Measurements from ENCODE around the gene PHIP. TPM values are rescaled to one million over a fixed set of nuclear protein-coding genes. Genes with fewer than 3 reads are reported as not detected.

Gene PHIP
- polyA plus RNA-seq, 3 donors: 3.2 to 10.8 (median 5.1) TPM

DNA sequence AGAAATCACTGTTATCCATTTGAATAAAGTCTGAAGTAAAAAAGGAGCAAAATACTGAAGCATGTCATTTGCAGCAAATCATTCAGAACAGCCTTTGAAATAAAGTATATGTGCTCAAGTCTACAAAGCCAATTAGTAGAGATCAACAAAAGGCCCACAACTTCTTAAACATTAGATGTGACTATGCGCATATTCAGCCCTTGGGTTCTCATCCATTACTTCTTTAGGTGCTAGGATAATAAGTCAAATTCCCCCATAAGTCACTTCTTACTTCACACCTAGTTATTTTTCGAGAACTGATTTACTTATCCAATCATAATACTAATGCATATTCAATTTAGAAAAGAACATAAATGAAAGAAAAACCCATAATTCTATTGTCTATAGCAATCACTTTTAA is 31.0 kb downstream of the PHIP start:
- no CpG with 5 or more reads among the region's 2 CpGs for WGBS (ENCODE audit: insufficient coverage)
- Histone ChIP-seq H3K9ac (ENCODE audit: insufficient read depth, low read length, poor library complexity, severe bottlenecking) (no peak overlapping the region), H3K27ac (ENCODE audit: low read depth in 1 of 2, low read length in 2 of 2) (no peak overlapping the region), H3K4me1 (ENCODE audit: control insufficient read depth in 1 of 2, insufficient read depth in 2 of 2, low read length in 2 of 2) (no peaks in the 10 kb centered on the region), H3K27me3 (ENCODE audit: control insufficient read depth in 2 of 2, insufficient read depth in 2 of 2, low read length in 2 of 2) (no peaks in the 10 kb centered on the region), H3K79me2 (ENCODE audit: insufficient read depth, low read length) (peaks cover 86% of the 10 kb centered on the region), H3K9me3 (replicated peaks in 1 of 2; ENCODE audit: control insufficient read depth in 1 of 2, insufficient read depth in 1 of 2, low read length in 2 of 2) (no peaks in the 10 kb centered on the region), H2AFZ (ENCODE audit: insufficient read depth, low read depth, low read length, poor library complexity, severe bottlenecking) (no peak overlapping the region), H3K36me3 (replicated peaks in 1 of 2; ENCODE audit: control insufficient read depth in 1 of 2, insufficient read depth in 2 of 2, low read length in 2 of 2) (peaks cover 50 to 86% of the 10 kb centered on the region in 2 donors), H3K4me3 (replicated peaks in 1 of 3; ENCODE audit: low read depth in 2 of 3, low read length in 3 of 3) (no peak overlapping the region), H4K20me1 (ENCODE audit: insufficient read depth, low read length) (peaks cover 83% of the 10 kb centered on the region), H3K4me2 (replicated peaks; ENCODE audit: extremely low read depth, low read length, poor library complexity, severe bottlenecking) (no peak overlapping the region)
- H3K27ac Mint-ChIP-seq: no peak overlapping the region
- H3K36me3 Mint-ChIP-seq: peaks cover 50 to 59% of the 10 kb centered on the region in 2 donors
- no peaks in the 10 kb centered on the region for H3K27me3 Mint-ChIP-seq (ENCODE audit: low read depth in 3 of 3)
- intact Hi-C loops (cut with micrococcal nuclease): no loop called here
- no peak for DNase-seq
- H3K4me3 Mint-ChIP-seq: no peak overlapping the region
- no peaks in the 10 kb centered on the region for H3K4me1 Mint-ChIP-seq
- no peaks in the 10 kb centered on the region for H3K9me3 Mint-ChIP-seq
- TF ChIP-seq, protein P1, sequence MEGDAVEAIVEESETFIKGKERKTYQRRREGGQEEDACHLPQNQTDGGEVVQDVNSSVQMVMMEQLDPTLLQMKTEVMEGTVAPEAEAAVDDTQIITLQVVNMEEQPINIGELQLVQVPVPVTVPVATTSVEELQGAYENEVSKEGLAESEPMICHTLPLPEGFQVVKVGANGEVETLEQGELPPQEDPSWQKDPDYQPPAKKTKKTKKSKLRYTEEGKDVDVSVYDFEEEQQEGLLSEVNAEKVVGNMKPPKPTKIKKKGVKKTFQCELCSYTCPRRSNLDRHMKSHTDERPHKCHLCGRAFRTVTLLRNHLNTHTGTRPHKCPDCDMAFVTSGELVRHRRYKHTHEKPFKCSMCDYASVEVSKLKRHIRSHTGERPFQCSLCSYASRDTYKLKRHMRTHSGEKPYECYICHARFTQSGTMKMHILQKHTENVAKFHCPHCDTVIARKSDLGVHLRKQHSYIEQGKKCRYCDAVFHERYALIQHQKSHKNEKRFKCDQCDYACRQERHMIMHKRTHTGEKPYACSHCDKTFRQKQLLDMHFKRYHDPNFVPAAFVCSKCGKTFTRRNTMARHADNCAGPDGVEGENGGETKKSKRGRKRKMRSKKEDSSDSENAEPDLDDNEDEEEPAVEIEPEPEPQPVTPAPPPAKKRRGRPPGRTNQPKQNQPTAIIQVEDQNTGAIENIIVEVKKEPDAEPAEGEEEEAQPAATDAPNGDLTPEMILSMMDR (IDR thresholded peaks at IDR 0.05): no peak

DNA sequence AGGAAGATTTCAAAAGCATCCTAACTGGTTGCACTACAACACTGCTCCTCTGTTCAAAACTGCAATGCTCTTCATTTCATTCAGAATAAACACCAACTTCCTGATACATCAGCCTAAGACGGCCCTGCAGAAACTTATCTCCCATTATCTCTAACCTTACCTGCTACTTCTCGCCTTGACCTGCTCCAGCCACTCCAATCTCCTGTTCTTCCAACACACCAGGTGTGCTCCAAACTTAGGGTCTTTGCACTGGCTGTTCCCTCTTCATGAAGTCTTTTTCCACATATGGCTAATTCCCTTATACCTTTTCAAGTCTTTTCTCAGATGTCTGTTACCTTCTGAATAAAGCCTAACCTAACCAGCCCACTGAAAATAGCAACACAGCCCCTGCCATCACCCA is 32.1 kb downstream of the PHIP start:
- no peaks in the 10 kb centered on the region for H3K4me1 Mint-ChIP-seq
- Histone ChIP-seq H3K27ac (ENCODE audit: low read depth in 1 of 2, low read length in 2 of 2) (no peak overlapping the region), H3K9ac (ENCODE audit: insufficient read depth, low read length, poor library complexity, severe bottlenecking) (no peak overlapping the region), H4K20me1 (ENCODE audit: insufficient read depth, low read length) (peaks cover 82% of the 10 kb centered on the region), H3K27me3 (ENCODE audit: control insufficient read depth in 2 of 2, insufficient read depth in 2 of 2, low read length in 2 of 2) (no peaks in the 10 kb centered on the region), H3K4me3 (replicated peaks in 1 of 3; ENCODE audit: low read depth in 2 of 3, low read length in 3 of 3) (no peak overlapping the region), H3K4me2 (replicated peaks; ENCODE audit: extremely low read depth, low read length, poor library complexity, severe bottlenecking) (no peak overlapping the region), H2AFZ (ENCODE audit: insufficient read depth, low read depth, low read length, poor library complexity, severe bottlenecking) (no peak overlapping the region), H3K36me3 (replicated peaks in 1 of 2; ENCODE audit: control insufficient read depth in 1 of 2, insufficient read depth in 2 of 2, low read length in 2 of 2) (peaks cover 51 to 87% of the 10 kb centered on the region in 2 donors), H3K9me3 (replicated peaks in 1 of 2; ENCODE audit: control insufficient read depth in 1 of 2, insufficient read depth in 1 of 2, low read length in 2 of 2) (no peaks in the 10 kb centered on the region), H3K79me2 (ENCODE audit: insufficient read depth, low read length) (peaks cover 87% of the 10 kb centered on the region), H3K4me1 (ENCODE audit: control insufficient read depth in 1 of 2, insufficient read depth in 2 of 2, low read length in 2 of 2) (no peaks in the 10 kb centered on the region)
- H3K36me3 Mint-ChIP-seq: peaks cover 49 to 59% of the 10 kb centered on the region in 2 donors
- WGBS (ENCODE audit: insufficient coverage): 93% methylated on average over 2 of the region's 2 CpGs
- no peaks in the 10 kb centered on the region for H3K27me3 Mint-ChIP-seq (ENCODE audit: low read depth in 3 of 3)
- no peaks in the 10 kb centered on the region for H3K9me3 Mint-ChIP-seq
- H3K4me3 Mint-ChIP-seq: no peak overlapping the region
- intact Hi-C loops (cut with micrococcal nuclease): no loop called here
- TF ChIP-seq, protein P1 (IDR thresholded peaks at IDR 0.05): no peak
- H3K27ac Mint-ChIP-seq: peak overlapping the region in 3 of 7 donors; percentile 16 to 68 (median 18)
- DNase-seq: no peak

All from CD14-positive monocyte (primary cell).